HG02973 (cell line): ENCODE results near the gene CCR5.
"Not testable (repeated sequence)": the region's sequence is repeated elsewhere in the genome, so short reads cannot be mapped to it uniquely, and the experiment has no call there.

Source experiments
- ATAC-seq: cut with Tn5 transposase; IDR thresholded peaks from one replicate; pipeline ENCODE4 v1.9.1; 2021; ENCODE audit warnings: moderate library complexity; ENCODE audit not compliant: unreplicated experiment

The CCR5 gene

DNA sequence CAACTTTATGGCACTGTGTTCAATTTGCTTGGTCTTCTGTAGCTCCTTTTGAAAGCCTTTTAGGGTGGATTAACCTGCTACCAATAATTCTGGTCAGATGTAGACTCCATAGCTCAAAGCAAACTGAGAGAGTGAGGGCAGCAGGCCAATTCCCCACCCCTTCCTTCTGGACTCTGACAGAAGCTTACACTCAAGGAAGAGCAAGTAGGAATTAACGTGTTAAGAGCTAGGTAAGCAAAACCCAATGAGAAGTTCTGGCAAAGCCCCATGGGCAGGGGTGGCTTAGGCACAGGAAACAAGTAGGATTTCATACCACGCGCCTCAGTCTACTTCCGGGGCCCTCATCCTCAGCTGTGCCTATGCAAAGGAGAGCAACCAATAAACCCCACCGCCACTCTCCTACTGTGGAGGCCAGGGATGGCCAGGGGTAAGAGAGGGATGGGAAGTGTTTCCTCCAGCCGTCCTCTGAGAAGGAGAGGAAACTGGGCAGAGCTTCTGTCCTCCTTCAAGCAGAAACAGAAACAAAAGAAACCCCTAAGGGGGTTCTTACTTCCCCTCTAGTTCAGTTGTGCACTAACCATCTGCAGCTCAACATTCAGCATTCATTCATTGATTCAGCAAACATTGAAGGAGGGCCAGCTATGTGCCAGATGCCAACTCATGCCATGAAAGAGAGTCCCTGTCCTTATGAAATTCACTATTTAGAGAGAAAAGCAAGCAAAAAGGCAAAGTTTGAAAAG, 12.6 kb downstream of the CCR5 start:
- no peak for ATAC-seq

DNA sequence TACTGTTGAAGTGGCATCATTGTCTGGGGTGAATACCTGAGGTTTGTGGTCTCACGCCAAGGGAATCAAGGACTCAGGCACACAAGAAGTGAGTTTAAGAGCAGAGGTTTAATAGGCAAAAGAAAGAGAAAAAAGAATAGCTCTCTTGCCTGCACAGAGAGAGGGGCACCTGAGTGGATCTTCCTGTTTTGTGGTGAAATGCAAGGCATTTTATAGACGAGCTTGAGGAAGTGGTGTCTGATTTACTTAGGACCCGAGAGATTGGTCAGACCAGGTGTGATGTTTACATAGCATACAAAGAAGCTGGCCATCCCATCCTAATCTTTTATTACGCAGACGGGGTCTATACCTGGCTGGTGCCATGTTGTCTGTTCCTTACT, 13.2 kb downstream of the CCR5 start:
- no peak for ATAC-seq

DNA sequence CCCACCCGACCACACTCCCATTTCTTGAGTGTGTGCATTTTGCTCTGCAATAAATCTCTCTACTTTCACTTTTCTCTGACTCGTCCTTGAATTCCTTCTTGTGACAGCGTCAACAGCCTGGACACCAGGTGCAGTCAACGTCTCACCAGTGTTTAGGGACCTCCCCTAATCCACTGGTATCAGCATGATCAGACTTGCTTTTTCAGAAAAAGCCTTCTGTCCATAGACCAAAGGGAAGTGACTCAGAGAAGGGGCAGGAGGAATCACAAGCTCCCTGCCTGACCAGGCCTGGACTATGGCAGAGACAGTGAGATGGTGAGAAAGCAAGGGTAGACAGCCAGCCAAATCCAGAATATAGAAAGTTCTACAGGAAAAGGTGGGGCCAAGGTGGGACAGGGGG, 15.5 kb downstream of the CCR5 start:
- ATAC-seq, result no peak

DNA sequence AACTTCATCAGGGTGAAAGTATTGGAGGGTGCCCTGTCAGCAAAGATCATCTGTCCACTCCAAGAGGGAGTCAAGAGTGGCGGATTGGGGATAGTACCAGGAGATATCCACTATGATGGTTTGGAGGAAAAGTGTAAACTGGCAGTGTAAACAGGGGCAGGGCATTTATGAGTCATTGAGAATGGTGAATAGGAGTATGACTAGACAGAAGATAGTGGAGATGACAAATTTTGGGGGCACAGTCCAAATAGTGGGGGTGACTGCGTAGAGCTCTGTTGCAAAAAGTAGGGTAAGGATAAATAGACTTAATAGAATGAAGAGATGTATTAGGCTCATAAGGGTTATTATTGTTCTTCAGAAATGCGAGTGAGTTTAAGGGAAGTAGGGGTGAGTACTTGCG, 18.1 kb downstream of the CCR5 start:
- not testable (repeated sequence) for ATAC-seq

DNA sequence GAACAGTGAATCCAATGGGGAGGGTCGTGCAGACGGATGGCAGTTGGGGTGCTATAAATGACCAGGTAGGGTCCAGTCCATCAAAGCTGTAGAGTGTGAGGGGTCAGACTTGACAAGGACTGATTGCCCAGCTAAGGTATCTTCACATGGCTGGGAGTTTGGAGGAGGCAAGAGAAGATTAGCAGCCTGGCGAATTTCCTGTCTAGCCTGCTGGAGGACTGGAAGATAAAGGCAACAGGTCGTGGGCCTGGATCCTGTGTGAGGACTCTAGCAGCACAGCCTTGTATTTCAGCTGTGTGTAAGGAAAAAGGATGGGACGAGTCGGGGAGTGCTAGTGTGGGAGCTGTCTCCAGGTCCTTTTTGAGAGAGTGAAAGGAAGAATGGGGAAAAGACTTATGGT, 18.6 kb downstream of the CCR5 start:
- ATAC-seq, result no peak

DNA sequence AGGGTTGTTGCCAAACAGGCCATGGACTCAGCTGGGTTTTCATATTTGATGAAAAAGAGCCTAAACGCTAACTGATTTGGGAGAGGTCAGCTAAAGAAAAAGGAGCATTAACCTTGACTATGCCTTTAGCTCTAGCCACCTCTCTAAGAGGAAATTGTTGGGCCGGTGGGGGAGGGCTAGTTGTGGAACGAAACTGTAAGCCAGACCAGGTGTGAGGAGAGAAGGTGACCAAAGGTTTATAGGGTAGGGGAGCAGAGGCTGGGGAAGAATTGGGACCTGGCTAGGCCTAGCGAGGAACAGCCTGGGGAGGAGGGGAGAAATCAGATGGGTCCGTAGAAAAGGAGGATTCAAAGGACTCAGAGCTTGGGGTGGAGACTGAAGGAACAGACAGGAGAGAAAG, 20.8 kb downstream of the CCR5 start:
- ATAC-seq, result not testable (repeated sequence)

DNA sequence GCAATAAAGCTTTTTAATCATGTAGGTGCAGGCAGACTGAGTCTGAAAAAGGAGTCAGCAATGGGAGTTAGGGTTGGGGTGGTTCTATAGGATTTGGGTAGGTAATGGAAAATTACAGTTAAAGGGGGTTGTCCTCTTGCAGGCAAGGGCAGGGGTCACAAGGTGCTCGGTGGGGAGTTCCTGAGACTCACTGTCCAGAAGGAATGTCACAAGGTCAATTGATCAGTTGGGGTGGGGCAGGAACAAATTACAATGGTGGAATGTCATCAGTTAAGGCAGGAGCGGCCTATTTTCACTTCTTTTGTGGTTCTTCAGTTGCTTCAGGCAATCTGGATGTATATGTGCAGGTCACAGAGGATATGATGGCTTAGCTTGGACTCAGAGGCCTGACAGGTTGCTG, 22.3 kb downstream of the CCR5 start:
- ATAC-seq, result no peak

DNA sequence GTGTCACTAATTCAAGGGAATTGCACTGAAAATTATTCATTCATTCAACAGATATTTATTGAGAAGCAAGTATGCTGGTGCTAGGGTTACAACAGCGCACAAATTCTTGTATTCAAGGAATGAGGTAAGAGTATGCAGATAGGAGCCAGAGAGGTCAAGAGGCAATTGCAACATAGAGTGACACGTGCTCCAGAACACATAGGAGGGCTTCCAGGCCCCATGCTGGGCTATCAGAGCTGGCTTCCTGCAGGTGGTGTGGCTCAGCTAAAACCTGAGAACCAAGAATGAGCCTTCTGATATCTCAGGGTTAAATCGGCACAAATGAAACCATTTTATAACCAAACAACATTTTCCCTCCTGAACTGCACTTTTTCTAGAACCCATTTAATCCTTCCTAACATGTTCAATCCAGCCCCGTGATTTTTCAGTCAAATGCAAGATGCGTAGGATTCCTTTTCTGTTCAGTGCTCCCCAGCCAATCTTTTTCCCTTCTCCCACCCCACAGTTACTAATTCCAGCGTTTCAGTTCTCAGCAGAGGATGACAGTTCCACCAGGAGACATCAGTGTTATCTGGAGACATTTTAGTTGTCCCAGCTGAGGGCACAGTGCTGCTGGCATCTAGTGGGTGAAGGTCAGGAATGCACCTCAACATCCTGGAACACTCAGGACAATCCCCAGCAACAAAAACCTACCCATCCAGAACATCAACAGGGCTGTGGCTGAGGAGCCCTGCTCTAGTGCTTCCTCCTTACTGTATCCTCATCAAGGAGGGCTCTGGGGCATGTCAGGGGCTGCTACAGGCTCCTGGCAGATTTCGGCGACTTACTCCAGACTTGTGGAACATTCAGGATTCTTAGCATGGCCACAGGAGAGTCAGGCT, 23.0 kb downstream of the CCR5 start:
- ATAC-seq, result no peak

DNA sequence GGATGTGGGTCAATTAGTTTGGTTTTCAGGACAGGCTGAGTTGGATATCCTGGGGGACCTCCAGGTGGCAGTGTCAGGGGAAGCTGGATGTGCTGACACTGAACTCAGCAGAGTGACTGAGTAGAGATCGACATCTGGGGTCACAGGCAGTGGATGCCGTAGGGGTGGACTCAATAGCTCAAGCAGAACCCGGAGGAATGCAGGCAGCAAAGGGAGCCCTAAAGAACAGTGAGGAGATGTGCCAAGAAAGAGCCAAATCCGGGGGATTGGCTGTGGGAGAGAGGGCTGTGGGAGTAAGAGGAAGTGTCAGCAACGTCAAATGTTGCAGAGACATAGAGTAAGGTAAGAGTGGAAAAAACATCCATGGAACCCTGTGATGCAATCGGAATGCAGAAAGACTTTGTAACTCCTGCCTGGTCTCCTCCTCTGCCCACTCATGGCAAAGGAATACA, 24.5 kb downstream of the CCR5 start:
- no peak for ATAC-seq

DNA sequence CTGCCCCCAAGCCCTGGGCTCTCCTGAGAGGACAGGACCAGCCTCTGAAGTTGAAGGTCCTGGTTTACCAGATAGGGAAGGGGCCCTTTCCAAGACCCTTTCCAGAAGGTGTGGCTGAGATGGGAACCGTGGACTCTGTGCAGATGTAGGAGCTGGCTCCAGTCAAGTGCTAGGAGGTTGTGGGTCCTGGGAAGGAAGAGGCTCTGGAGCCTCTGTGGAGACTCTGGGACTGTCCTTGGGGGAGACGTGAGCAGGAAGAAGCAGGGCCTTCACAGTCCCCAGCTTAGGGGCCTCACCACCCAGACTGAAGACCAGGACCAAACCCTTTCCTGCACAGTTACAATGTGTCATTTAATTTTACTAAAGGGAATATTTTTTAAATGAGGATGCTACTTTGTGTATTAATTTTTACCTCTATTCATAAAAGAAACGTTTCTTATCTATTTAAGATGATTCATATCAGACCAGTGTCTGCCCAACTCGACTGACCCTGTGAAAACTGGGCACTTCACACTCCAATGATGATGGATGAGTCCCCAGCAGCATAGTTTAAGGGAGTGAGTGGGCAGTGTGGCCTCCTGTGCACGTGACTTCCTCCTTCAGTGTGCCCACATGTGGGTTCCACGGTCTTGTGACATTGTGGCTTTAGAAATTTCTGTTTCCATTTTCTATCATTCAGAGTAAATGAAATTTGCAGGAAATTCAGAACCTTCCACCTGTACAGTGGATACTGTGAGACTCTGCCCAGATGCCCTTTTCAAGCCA, 25.2 kb downstream of the CCR5 start:
- ATAC-seq, result no peak

DNA sequence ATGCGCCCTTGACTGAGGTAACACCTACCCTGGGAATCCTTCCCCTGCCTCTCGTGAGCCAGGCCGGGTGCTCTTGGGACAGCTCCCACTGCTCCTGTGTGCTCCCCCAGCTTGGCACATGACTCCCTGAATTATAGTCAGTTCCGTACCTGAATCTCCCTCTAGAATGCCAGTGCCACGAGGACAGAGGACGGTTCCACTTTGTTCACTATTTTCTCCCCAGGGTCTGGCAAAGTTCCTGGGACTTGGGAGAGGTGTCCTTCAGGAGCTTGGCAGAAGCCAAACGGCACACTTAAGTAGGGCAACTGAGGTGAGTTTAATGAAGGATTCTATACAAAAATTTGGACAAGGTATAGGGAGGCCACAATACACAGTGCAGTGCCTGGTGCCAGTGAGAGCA, 26.4 kb downstream of the CCR5 start:
- ATAC-seq, result no peak

DNA sequence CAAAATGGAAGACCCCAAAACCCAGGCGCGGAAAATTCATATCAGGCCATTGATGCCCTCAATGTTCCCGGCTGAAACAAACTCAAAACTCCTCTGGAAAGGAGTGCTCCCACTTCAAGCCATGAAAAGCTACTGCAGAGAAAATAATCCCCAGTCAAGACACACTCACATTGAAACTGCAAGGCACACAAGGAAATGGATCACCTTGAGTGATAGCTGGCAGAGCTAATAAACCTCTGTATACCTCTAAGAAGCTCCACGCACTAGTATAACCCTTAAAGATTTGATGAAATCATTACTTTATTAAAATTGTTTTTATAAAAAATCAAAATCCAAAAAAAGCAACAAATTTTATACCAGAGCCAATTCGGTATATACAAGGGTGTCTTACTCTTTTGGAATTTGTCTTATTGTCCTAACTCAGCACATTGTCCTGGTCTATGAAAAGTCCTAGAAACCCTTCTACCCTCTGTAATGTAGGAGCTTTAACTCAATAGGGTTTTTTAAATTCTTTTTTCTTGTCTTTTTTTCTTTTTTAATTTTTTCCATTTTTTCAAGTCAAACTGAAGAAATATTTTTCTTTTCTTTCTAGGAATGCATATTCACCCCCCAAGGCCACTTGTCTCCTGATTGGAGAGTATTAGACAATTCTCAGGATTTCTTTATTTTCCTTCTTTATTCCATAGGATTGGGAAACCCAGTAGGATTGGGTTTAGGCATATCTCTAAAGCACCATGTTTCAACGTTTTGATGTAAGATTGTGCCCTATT, 27.6 kb downstream of the CCR5 start:
- ATAC-seq, result no peak

DNA sequence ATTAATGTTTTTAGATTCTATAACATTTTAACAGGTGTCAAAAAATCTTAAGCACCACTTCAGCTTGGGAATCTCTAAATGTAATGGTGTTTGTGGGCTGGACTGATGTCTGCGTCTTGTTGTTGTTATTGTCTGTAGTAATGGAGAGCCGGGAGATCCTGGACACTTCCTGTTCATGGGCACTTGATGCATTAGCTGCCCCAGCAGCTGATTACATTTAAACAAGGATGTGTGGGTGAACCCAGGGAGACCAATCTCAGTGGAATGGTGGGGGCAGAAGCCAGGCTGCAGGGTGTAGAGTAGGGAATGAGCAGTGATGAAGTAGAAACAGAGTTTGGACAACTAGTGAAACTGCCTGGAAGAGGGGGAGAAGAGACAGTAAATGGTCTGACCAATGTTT, 28.4 kb downstream of the CCR5 start:
- no peak for ATAC-seq

DNA sequence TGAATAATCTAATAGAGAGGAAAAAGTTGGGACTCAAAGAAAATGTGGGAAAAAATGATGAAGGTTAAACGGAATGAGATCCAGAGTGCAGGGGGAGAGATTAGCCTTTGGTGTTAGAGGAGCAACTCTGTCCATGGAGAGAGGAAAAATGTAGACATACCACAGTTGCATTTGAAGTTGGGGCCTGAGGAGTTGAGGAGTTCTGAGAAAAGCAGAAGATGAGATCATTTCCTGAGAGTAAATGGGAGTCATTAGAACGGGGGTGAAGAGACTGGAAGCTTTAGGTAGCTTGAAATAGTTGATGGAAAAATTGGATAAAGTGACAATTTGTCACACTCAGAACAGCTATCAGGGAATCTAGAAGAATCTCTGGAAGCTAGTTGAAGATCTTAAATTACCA, 28.8 kb downstream of the CCR5 start:
- no peak for ATAC-seq

DNA sequence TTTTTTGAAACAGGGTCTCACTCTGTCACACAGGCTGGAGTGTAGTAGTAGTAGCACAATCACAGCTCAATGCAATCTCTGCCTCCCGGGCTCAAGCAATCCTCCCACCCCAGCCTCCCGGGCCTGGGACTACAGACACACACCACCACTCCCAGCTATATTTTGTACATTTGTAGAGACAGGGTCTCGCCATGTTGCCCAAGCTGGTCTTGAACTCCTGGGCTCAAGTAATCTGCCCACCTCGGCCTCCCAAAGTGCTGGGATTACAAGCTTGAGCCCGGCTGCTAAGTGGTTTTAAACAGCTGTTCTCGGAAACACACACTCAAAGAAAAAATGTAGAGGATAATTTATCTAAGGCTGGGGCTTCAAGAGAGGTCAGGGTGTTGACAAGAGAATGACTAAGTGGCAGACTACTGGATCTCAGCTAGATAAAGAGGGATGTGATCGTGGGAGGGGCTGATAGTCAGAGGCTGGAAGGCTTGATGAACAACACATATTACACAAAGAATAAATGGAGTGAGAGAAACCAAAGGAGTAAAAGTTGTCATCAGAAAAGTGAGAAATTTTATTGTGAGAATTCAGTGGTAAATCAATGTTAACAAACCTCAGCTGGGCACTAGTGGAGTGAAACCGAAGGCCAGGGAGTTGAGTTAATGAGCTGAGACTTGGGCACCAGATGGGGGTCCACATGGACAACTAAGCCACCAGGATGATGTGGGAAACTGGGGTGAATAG, 29.4 kb downstream of the CCR5 start:
- ATAC-seq, result no peak

DNA sequence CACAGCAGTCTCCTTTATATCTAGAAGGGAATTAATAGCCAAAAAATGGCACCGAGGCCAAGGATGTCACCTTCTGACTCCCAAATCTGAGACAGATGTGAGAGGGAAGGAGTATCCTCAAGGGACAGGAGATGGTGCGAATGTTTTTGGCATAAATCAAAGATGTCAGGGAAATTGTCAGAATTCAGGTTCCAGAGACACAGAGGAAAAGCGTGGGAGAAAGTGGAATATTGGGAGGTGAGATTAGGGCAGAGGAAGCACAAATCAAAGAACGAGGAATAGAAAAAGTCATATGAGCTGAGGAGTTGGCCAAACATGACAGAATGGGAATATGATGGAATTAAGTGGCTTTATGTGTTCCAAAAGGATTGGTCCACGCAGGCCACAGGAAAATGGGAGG, 30.1 kb downstream of the CCR5 start:
- no peak for ATAC-seq

DNA sequence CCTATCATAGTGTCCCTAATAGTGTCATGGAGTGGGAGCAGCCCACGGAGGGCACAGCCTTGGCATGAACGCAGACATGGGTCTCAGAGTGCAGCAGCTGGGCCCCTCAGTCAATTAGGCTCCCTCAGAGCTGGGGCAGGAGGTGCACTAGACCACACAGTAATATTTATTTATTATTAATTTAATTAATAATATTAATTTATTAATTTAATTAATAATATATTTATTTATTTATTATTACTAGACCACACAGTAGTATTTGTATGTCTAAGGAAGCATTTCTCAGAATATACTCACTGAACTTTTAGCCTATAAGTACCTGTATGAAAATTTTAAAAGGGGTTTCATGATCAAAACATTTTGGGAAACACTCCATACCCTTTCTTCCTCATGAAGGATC, 30.8 kb downstream of the CCR5 start:
- ATAC-seq, result no peak

DNA sequence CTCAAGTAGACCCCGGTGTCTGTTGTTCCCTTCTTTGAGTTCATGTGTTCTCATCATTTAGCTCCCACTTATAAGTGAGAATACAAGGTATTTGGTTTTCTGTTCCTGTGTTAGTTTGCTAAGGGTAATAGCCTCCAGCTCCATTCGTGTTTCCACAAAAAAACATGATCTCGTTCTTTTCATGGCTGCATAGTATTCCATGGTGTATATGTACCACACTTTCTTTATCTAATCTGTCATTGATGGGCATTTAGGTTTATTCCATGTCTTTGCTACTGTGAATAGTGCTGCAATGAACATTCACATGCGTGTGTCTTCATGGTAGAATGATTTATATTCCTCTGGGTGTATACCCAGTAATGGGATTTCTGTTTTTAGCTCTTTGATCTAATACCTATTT, 32.2 kb downstream of the CCR5 start:
- ATAC-seq, result not testable (repeated sequence)

DNA sequence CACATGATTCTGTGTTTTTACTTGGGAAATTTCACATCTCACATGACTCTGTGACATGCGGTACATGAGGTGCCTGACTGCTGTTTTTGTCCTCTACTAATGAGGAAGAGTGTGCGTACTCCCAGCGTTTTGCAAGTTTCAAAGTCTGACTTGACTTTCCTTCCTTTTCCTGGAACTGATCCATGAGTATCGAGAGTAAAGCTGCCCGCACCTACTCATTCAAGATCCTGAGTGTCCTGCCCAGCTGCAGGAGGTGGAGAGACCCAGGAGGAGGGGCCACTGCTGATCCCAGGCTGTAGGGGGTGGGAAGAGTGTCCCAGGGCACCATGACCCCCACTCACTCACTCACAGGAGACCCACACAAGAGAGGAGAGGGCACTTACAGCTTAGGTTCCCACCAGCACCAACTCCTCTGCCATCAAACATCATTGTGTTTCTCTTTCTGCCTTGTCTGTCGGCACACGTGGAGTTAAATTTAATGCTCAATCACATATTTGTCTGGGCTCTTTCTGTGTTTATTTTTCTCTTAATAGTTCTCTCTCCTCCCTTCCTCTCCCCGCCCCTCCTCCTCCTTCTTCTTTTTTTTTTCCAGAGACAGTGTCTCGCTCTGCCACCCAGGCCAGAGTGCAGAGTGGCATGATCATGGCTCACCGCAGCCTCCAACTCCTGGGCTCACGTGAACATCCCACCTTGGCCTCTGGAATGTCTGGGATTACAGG, 34.7 kb downstream of the CCR5 start:
- ATAC-seq, result no peak

DNA sequence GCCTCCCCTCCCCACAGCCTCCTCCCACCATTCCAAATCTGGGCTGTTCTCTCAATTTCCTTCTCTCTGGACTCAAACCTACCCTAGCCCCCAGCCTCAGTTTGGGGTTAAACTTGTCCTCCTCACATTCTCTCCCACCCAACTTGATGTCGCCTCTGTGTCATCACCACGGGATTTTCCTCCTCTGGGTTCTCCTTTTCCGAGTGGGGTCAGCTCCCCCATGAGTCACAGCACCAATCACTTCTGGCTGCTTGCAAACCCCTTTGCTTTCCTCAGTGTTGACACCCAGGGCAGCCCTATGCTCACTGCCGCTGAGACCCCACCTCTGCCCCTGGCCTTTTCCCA, 35.7 kb downstream of the CCR5 start:
- ATAC-seq, result no peak
